NCI-H2196 (cell line): ENCODE data around the gene MIGA1.
"Not testable (repeated sequence)": the region's sequence is repeated elsewhere in the genome, so short reads cannot be mapped to it uniquely, and the experiment has no call there.

Experiments
- DNase-seq: peaks from one replicate; lab custom pipeline; 2025; ENCODE audit not compliant: unreplicated experiment; lab: John Stamatoyannopoulos, UW

The MIGA1 gene, protein sequence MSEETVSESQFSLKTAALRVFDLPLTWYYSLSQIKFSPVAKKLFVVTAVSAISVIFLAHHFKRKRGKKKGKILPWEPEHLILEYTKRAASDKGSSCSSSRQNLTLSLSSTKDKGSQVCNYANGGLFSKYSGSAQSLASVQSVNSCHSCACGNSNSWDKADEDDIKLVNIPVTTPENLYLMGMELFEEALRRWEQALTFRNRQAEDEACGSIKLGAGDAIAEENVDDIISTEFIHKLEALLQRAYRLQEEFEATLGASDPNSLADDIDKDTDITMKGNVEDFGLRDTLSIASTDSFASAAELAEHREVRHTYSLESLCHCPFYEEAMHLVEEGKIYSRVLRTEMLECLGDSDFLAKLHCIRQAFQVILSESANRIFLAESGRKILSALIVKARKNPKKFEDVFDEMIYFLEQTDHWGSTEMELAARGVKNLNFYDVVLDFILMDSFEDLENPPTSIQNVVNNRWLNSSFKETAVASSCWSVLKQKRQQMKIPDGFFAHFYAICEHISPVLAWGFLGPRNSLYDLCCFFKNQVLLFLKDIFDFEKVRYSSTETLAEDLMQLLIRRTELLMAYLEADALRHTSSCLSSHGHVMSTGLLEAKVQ

DNA sequence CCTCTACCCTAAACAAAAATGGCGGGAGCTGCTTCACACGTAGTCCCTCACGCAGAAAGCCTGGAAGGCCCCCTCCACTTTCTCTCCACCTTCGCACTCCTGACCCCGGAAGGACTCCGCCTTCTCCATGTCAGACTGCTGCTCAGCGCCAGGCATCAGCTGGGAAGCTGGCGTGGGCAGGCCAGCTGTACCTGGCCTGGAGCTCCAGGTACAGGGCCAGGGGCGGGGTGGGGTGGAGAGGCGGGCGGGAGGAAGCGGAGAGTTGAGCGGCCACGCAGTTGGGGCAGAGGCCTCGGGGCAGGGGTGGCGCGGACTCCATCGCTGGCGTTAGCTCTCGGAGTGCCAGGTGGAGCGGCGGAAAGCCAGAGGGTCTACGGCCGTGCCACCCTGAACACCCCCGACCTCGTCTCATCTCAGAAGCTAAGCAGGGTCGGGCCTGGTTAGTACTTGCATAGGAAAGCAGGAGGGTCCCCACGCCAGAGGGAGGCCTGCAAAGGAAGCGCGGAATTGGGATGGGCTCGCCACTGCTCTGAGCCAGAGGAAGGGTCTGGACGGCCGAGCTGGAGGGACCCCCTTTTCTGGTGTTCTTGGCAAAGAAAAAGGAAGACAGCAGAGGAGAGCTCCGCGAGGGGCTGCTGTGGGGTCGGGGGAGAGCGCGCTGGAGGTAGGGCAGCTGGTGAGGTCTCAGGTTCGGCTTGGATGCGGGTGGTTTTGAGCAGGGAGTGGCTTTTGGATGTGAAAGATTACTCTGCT, at the start of gene MIGA1:
Gene MIGA1 (plus strand): TSS at position 121 of the 753 bp plus-strand sequence. CDS start 3,604 bp downstream, outside the sequence.
- peak; percentile 89 for DNase-seq

DNA sequence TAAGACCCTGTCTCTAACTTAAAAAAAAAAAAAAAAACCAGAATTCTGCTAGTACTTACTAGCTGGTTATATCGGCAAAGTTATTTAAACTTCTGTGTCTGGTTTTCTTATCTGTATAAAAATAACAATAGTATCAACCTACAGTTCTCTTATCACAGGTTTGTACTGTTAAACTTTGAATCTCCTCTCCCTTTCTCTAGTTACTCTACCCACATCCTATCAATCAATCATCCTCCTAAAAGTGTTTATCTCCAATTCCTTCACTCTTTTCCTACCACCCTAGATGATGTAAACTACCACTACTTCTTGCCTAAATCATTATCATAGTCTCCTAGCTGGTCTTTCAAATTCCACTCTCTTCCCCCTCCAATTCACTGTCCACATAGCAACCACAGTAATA, 47.4 kb upstream of the MIGA1 start:
- no peak for DNase-seq

DNA sequence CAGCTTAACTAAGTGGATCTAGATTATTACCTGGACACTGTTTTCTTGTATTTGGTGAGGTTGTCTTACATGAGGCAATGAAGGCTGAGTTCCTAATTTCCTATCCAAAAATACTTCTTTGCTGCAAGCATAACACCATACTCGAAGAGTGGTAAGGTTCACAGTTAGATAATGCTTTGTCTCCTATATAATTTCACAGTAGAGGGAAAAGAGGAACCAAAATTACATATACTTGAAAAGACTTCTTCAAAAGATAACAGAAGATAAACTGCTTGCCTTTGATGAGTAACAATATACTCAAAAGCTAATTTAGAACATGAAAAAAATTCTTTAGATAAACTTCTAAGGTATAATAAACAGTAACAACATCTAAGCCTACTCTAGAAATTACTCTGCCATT, 40.2 kb upstream of the MIGA1 start:
- no peak for DNase-seq

DNA sequence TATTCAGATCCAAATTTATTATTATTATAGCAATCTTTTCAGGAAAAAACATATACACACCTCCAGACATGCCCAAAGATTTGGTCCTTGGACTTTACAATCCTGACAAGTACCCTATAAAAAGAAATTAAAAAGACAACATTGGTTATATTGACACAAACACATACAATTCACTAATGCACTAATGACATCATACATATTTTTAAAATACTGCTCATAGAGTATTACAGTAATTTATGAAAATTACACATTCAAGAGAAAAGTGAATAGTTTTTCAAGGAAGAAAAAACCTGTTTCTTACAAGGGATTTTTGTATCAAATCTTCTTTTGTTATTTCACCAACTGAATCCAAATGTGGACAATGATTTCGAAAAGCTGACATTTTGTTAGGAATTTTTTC, 38.1 kb upstream of the MIGA1 start:
- DNase-seq = no peak

DNA sequence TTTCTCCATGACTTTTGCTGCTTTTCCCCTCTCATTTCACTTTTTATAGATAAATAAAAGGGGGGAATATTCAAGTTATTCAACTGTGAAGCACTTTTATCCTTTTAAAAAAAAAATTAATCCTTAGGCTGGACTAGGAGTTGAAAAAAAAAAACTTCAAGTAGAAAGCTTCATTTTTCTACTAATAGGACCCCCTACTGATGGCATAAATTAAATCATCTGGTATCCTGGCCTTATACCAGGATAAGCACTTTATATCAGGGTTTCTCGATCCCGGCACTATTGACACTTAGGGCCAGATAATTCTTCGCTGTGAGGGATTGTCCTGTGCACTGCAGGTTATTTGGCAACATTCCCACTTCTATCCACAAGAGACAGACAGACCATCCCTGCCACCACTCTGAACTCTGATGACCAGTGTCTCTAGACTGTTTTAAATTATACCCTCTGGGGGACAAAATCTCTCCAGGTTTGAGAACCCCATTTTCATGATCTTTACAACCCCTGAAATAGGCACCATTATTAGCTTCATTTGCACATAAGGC, 37.4 kb upstream of the MIGA1 start:
- no peak for DNase-seq

DNA sequence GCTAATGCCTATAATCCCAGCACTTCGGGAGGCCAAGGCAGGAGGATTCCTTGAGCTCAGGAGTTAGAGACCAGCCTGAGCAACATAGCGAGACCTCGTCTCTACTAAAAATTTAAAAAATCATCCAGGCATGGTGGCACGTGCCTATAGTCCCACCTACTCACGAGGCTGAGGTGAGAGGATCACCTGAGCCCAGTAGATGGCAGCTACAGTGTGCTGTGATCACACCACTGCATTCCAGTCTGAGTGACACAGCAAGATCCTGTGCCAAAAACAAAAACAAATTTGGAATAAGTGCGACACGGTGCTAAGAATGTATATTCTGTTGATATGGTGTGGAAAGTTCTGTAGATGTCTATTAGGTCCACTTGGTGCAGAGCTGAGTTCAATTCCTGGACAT, 34.9 kb upstream of the MIGA1 start:
- DNase-seq = no peak

DNA sequence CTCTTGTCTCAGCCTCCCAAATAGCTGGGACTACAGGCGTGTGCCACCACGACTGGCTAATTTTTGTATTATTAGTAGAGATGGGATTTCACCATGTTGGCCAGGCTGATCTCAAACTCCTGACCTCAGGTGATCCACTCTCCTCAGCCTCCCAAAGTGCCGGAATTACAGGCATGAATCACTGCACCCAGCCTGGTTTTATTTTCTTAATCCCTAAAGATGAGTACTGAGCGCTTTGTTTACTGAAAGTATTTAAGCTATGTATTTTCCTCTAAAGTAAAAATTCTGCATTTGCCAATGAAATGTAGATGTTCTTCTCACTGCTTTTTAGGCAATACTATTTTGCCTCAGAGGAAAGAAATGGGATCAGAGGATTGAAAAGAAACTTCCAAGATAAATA, 30.0 kb upstream of the MIGA1 start:
- DNase-seq = not testable (repeated sequence)

DNA sequence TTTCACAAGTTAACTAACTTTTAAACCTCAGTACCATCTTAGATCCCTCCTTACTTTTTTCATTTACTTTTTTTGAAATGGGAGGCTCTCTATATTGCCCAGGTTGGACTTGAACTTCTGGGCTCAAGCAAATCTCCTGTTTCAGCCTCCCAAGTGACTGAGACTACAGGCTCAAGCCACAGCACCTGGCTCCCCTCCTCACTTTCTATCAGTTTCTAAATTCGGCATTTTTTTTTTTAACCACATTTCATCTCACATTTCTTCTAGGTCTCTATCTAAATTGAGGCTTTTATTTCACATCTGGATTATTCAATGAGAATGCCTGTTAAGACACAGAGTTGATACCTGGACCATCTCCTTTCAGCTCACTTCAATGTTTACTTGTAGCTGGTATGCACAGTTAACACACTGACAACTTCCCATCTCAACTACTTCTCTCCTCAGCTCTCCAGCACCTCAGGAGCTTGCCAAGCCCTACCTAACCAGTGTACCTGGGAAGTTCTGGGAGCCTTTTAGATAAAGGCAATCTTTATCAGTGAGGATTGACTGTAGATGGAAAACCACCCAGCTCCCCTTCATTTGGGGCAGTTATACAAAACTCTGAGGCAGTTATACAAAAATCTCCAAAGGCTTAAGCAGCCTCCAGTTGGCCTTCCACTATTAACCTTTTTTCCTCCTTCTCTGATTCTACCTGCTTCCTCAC, 23.2 kb upstream of the MIGA1 start:
- no peak for DNase-seq

DNA sequence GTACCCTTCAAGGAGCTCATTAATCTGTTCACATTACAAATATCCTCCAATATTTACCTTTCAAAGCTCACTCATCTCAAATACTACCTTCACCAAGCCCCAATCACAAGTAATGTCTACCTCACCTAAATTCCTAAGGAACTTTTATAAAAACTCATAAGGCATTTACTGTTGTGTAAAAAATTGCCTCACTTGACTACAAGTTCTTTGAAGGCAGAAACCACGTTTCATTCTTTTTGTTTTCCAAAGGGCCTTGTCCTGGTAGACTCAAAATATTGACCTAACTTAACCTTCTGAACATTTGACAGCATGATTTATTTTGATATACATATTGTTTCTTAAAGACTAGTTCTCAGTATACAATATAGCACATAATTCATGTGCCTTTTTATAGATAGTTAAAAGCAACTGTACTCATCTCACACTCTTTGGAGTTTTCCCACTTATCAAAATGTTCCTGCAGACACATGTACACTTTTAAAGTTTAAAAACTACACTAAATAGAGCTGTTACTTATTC, 22.3 kb upstream of the MIGA1 start:
- no peak for DNase-seq

DNA sequence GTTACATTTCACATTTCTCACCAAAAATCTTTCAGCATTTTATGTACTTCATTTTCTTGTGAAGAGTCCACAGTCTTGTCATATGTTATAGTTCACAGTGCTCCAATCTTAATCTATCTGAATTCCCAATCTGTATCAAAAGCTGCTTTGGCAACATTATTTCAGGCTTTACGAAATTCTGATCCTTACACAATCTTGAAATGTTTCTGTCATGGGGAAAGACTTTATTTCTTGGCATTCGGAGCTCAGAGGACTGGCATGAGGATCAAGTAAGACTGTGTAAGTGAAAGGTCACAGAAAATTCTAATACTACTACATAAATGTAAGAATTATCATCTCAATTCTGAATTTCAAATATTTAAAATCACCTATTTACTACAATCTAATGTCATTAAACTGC, 21.8 kb upstream of the MIGA1 start:
- DNase-seq = no peak

DNA sequence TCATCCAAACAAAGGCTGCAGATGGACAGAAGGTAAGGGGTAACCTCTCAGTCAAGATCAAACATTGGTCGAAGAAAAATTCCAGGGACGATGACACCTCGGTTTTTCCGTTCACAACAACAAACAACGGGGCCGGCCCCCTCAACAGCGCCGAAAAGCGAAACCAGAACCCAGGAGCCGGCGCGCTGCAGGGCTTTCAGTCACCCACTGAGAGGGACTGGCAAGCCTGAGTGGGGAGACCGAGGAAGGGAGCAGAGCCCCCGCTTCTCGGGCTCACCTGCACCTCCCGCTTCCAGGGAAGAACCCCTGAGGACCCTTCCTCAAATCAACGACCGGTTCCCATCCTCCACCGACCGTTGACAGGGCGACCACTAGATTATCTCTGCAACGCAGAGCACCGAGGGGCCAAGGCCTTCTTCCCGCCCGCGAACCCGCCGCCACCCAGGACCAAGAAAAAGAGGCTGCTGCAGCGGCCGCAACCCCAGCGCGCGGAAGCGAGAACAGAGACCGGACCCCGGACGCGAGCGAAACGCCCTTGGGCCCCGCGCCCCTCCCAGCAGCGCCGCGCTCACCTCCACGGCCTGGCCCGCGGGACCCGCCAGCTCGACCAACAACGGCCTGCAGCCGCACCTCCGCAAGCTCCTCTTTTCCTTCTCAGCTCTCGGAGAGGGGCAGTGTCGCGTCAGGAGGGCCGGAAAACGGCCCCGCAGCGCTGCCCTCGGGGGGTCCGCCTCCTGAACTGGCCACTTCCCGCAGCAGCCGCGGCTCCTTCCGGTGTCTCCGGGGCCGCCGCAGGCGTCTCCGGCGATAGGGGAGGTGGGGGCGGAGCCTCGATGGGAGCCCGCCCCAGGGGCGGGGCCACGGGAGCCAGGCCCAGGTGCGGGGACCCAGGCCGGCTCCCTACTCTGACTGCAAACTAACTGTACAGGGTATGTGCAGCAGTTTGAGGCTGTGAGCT, 20.1 kb upstream of the MIGA1 start, which contains the start of gene USP33:
Gene USP33 (minus strand): TSS at position 782 of the 958 bp plus-strand sequence. CDS start 18,155 bp downstream, outside the sequence.
- peak; percentile 88 for DNase-seq

DNA sequence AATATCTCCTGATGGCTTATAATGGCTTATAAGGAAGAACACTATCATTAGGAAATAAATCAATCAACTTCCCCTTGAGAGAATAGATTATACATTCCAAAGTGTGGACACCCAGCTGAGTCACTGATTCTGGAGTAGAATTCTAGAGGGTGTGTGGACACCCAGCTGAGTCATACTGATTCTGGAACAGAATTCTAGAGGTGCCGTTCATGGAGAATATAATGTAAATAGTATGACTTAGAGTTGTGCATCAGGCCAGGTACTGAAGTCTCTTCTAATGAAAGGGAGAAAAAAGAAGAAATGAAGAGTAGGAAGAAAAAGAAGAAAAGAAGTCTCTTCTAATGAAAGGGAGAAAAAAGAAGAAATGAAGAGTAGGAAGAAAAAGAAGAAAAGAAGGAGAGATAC, 17.4 kb upstream of the MIGA1 start:
- DNase-seq = no peak

DNA sequence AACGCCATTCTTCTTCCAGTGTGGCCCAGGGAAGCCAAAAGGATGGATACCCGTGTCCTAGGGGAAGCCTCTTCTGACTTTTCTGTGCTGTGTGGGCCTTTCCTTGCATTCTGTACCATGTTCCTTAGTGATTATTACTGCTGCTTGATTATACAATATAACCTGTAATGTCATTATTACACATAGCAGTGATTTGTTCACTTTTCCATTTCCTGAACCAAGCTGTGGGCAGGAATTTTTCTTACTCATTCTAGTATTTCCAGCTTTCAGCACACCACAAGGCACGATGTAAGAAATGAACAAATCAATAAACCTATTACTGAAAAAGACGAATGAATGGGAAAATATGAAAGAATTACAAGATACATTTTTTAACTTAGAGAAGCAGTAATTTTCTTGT, 11.4 kb upstream of the MIGA1 start:
- no peak for DNase-seq

DNA sequence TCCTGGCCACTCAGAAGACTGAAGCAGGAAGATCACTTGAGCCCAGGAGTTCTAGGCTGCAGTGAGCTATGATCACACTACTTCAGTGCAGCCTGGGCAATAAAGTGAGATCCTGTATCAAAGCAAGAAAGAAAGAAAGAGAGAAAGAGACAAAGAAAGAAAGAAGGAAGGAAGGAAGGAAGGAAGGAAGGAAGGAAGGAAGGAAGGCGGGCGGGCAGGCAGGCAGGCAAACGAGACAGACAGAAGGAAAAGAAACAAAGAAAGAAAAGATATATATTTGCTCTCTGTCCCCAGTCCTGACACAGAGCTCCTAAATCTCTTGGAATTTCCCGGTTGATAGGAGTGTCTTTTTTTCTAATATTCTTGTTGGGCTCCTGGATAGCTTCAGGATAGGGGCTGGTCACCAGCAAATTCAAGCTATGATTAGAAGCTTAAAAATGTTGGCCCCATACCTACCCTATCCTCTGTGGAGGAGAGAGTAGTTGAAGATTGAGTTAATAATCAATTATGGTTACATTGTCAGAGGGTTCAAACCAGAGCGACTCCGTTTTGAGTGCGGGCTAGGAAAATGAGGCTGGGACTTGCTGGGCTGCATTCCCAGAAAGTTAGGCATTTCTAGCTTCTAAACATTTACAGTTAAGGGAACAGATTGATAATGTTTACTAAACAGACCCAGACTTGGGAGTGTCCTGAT, 3.3 kb upstream of the MIGA1 start:
- DNase-seq = no peak

DNA sequence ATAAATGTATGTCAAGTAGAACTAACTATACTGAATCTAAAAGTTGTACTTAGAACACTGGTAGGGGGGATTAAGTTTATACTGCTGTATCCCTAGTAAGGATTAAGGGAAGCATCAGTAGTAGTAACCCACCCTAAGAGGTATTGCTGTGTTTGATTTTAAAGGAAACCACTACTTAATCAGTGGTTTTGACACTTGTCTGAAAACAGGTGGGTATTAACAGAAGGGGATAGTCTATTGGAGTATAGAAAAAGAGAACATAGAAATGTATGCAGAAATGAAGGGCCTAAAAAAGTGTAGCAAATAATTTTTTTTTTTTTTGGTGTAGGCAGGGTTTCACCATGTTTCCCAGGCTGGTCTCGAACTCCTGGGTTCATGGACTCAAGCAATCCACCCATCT, 2.2 kb downstream of the MIGA1 start:
- no peak for DNase-seq

DNA sequence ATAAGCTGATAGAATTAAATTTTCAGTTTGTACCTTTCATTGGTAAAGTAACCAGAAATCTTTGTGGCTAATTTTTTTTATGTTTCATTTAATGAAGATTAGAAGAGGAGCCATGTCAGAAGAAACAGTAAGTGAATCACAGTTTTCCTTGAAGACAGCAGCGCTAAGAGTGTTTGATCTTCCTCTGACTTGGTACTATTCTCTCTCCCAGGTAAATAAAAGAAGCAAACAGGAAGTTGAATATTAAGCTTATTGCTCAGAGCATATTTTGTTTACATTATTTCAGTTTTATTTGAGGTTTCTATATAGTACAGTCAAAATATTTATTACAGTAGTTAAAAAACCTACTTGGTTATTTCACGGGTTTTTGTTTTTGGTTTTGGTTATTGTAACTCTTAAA, 3.7 kb downstream of the MIGA1 start:
- no peak for DNase-seq

DNA sequence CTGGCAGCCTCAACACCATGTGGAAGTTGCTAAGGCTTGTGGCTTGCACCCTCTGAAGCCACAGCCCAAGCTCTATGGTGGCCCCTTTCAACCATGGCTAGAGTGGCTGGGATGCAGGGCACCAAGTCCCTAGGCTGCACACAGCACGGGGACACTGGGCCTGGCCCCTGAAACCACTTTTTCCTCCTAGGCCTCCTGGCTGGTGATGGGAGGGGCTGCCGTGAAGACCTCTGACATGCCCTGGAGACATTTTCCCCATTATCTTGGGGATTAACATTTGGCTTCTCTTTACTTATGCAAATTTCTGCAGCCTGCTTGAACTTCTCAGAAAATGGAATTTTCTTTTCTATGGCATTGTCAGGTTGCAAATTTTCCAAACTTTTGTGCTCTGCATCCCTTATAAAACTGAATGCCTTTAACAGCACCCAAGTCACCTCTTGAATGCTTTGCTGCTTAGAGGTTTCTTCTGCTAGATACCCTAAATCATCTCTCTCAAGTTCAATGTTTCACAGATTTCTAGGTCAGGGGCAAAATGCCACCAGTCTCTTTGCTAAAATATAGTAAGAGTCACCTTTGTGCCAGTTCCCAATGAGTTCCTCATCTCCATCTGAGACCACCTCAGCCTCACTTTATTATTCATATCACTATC, 6.8 kb downstream of the MIGA1 start:
- DNase-seq = not testable (repeated sequence)

DNA sequence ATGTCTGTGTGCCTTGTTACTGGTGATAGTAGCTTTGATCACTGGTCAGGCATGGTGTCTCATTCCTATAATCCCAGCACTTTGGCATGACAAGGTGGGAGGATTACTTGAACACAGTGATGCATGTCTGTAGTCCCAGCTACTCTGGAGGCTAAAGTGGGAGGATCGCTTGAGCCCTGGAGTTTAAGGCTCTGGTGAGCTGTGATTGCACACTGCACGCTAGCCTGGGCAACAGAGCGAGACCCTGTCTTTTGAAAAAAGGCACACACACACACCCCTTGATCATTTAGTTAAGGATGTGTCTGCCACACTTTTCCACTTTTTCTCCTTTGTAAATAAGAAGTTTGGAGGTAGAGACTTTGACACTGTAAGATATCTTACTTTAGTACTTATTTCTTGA, 15.1 kb downstream of the MIGA1 start:
- DNase-seq = no peak
